Type B pancreatic cell (in vitro differentiated cells): Measurements from ENCODE around the gene CELSR2. TPM values are rescaled to one million over a fixed set of nuclear protein-coding genes. Genes with fewer than 3 reads are reported as not detected.

Experiments used
- DNase-seq: peaks from one replicate; pipeline ENCODE4 v3.0.0; 2021; ENCODE audit warnings: mixed read lengths; ENCODE audit not compliant: unreplicated experiment; ENCODE audit errors: extremely low spot score
- H3K27ac Mint-ChIP-seq: 2 replicates; pipeline ENCODE4 v1.8.0; 2021; ENCODE audit warnings: mild to moderate bottlenecking, mixed read lengths
- H3K27me3 Mint-ChIP-seq: 2 replicates; pipeline ENCODE4 v1.8.0; 2021; ENCODE audit warnings: mixed read lengths
- H3K36me3 Mint-ChIP-seq: 2 replicates; pipeline ENCODE4 v1.8.0; 2021; ENCODE audit warnings: mixed read lengths
- H3K4me1 Mint-ChIP-seq: one replicate; pipeline ENCODE4 v1.8.0; 2021; ENCODE audit warnings: mixed read lengths; ENCODE audit not compliant: unreplicated experiment
- H3K4me3 Mint-ChIP-seq: 2 replicates; pipeline ENCODE4 v1.8.0; 2021; ENCODE audit warnings: mild to moderate bottlenecking, mixed read lengths
- H3K9me3 Mint-ChIP-seq: 2 replicates; pipeline ENCODE4 v1.8.0; 2021; ENCODE audit warnings: mixed read lengths
- CTCF ChIP-seq: fragments of 200-600 bp; sonication (generic); conservative IDR thresholded peaks from 2 replicates; pipeline ENCODE4 v1.5.0; 2021; ENCODE audit warnings: antibody characterized with exemption, mild to moderate bottlenecking
- total RNA-seq: library from RNA; stranded (reverse); gene quantifications from 2 replicates; pipeline ENCODE4 v1.2.1, GENCODE V29; 2021; ENCODE audit warnings: low replicate concordance

CELSR2 gene
- total RNA-seq, 1 donor from 2014 or later = 35.5 TPM

DNA sequence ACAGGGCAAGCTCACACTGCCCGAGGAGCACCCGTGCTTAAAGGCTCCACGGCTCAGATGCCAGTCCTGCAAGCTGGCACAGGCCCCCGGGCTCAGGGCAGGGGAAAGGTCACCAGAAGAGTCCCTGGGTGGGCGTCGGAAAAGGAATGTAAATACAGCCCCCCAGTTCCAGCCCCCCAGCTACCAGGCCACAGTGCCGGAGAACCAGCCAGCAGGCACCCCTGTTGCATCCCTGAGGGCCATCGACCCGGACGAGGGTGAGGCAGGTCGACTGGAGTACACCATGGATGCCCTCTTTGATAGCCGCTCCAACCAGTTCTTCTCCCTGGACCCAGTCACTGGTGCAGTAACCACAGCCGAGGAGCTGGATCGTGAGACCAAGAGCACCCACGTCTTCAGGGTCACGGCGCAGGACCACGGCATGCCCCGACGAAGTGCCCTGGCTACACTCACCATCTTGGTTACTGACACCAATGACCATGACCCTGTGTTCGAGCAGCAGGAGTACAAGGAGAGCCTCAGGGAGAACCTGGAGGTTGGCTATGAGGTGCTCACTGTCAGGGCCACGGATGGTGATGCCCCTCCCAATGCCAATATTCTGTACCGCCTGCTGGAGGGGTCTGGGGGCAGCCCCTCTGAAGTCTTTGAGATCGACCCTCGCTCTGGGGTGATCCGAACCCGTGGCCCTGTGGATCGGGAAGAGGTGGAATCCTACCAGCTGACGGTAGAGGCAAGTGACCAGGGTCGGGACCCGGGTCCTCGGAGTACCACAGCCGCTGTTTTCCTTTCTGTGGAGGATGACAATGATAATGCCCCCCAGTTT lies 1.3 kb downstream of the CELSR2 start:
- Mint-ChIP-seq H3K27me3 (no peaks in the 10 kb centered on the region), H3K27ac (no peak overlapping the region), H3K4me1 (peaks cover 13% of the 10 kb centered on the region), H3K4me3 (peak overlapping the region; percentile 72), H3K9me3 (no peaks in the 10 kb centered on the region), H3K36me3 (peaks cover 13% of the 10 kb centered on the region)
- DNase-seq = no peak
- no peak for TF ChIP-seq CTCF

- Mint-ChIP-seq H3K36me3 (peaks cover 13% of the 10 kb centered on the region), H3K4me3 (peak overlapping the region; percentile 59), H3K27ac (no peak overlapping the region), H3K27me3 (no peaks in the 10 kb centered on the region), H3K4me1 (peaks cover 18% of the 10 kb centered on the region), H3K9me3 (no peaks in the 10 kb centered on the region)
- no peak for DNase-seq
- no peak for TF ChIP-seq CTCF
Measured at GRCh38 chr1:109251277-109252166, 2.2 kb downstream of the CELSR2 start.

- no peak for TF ChIP-seq CTCF
- Mint-ChIP-seq H3K4me1 (peaks cover 23% of the 10 kb centered on the region), H3K9me3 (no peaks in the 10 kb centered on the region), H3K27ac (peak overlapping the region; percentile 34), H3K4me3 (peak overlapping the region; percentile 58), H3K36me3 (peaks cover 15% of the 10 kb centered on the region), H3K27me3 (no peaks in the 10 kb centered on the region)
- no peak for DNase-seq
Measured at GRCh38 chr1:109252167-109252892, 3.0 kb downstream of the CELSR2 start.

DNA sequence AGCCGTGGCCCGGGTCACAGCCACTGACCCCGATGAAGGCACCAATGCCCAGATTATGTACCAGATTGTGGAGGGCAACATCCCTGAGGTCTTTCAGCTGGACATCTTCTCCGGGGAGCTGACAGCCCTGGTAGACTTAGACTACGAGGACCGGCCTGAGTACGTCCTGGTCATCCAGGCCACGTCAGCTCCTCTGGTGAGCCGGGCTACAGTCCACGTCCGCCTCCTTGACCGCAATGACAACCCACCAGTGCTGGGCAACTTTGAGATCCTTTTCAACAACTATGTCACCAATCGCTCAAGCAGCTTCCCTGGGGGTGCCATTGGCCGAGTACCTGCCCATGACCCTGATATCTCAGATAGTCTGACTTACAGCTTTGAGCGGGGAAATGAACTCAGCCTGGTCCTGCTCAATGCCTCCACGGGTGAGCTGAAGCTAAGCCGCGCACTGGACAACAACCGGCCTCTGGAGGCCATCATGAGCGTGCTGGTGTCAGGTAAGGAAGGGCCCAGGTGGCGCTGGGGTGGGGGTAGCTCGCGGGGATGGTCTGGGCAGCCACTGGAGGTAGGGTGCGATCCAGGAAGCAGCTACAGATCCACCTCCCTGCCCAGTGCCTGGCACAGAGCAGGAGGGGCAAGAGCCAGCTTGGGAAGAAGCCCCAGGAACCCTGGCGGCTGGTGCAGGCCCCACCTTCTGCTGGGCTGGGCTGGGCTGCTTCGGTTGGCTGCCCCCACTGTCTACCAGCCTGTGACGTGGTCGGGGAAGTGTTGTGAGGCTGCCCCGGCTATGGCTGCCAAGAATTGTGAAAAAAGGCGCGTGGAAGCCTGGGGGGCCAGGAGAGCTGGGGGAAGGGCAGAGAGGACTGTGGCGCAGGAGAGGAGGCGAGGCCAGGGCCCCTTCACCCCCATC lies 3.8 kb downstream of the CELSR2 start:
- TF ChIP-seq CTCF = no peak
- H3K4me3 Mint-ChIP-seq = peak overlapping the region; percentile 58
- H3K27ac Mint-ChIP-seq = no peak overlapping the region
- no peaks in the 10 kb centered on the region for H3K9me3 Mint-ChIP-seq
- no peak for DNase-seq
- peaks cover 16% of the 10 kb centered on the region for H3K36me3 Mint-ChIP-seq
- H3K4me1 Mint-ChIP-seq = peaks cover 30% of the 10 kb centered on the region
- no peaks in the 10 kb centered on the region for H3K27me3 Mint-ChIP-seq
